HG03565 (cell line): ENCODE measurements around the gene TMPRSS9.

Experiments
- ATAC-seq: cut with Tn5 transposase; IDR thresholded peaks from one replicate; pipeline ENCODE4 v1.9.1; 2021; ENCODE audit warnings: mild to moderate bottlenecking, moderate library complexity; ENCODE audit not compliant: unreplicated experiment

TMPRSS9 gene

DNA sequence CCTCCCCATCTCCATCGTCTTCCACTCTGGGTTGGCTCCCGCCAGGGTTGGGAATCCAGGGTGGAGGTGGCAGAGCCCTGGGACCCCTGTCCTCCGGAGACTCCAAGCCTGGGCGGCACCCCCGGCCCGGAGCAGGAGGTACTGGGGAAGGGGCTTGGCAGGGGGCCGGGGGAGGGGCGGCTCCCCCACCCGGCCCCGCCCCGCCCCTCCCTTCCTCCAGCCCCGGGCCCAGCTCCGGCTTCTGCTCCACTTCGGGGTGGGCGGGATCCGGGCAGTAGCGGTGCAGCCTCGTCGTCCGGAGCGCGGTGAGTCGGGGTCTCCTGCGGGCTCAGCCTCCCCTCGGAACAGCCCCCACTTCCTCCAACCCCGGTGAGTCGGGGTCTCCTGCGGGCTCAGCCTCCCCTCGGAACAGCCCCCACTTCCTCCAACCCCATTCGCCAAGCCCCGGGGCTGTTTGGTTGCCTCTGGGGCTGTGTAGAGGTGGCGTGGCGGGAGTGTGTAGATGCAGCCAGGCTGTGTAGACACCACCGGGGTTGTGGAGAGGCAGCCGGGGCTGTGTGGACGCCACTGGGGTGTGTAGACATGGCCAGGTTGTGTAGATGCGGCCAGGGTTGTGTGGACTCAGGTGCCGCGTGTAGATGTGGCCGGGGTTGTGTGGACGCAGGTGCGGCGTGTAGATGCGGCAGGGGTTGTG is at the start of gene TMPRSS9:
TSS of gene TMPRSS9 (plus strand) at position 274 of the 694 bp plus-strand sequence. CDS start 29,521 bp downstream, outside the sequence.
- no peak for ATAC-seq

GRCh38 chr19:2311093-2311492 is 49.0 kb upstream of the TMPRSS9 start:
- no peak for ATAC-seq

DNA sequence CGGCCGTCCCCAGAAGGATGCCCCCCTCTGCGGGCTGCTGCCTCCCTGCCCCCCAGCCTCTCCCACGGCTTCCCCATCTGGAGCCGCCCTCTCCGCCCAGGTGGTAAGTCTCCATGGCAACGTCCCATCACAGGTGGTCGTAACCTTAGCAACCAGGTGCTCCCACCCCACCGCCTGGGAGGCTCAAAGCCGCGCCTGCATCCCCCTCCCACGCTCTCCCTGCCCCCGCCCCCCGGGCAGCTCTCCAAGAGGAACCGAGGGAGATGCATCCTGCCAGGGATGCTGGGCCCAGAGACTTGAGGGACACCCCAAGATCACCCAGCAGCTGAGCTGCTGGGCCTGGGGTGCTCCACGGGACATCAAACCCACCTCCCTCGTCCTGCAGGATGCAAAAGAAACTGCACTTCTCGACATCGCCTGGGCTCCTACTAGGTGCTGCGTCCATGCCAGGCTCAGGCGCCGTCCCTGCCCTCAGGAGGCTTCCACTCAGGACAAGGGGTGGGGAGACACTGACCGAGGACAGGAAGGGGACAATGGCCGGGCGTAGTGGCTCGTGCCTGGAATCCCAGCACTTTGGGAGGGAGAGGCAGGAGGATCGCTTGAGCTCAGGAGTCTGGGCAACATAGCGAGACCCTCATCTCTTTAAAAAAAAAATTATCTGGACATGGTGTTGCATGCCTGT is 47.1 kb upstream of the TMPRSS9 start:
- ATAC-seq = no peak

GRCh38 chr19:2315121-2315817 is 44.8 kb upstream of the TMPRSS9 start:
- no peak for ATAC-seq

GRCh38 chr19:2315818-2316353 is 44.2 kb upstream of the TMPRSS9 start:
- no peak for ATAC-seq

- no peak for ATAC-seq
These were observed 42.8 kb upstream of the TMPRSS9 start for GRCh38 chr19:2317300-2317699.

- no peak for ATAC-seq
These were observed 42.3 kb upstream of the TMPRSS9 start for GRCh38 chr19:2317756-2318155.

GRCh38 chr19:2318923-2319322 is 41.1 kb upstream of the TMPRSS9 start:
- no peak for ATAC-seq

DNA sequence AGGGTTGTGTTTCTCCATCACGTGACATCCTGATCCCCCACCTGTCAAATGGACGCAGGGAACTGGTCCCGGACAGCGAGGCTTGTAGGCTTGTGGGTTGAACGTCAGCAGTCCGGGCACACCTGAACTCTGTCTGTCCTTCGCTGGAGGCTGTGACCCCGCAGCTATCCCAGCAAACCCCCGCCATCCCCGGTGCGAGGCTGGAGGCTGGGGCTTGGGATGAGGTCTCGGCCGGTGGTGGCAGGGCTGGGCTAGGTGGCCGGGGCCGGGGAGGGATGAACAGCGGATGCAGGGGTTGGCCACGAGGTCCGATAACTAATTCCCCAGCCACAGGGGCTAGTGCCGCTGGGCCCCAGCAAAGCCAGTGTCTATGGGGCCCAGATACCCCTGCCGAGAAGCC is 40.5 kb upstream of the TMPRSS9 start:
- ATAC-seq = no peak

- ATAC-seq = no peak
These were observed 40.0 kb upstream of the TMPRSS9 start for GRCh38 chr19:2320049-2320448.

- no peak for ATAC-seq
These were observed 39.1 kb upstream of the TMPRSS9 start for GRCh38 chr19:2320939-2321338.

DNA sequence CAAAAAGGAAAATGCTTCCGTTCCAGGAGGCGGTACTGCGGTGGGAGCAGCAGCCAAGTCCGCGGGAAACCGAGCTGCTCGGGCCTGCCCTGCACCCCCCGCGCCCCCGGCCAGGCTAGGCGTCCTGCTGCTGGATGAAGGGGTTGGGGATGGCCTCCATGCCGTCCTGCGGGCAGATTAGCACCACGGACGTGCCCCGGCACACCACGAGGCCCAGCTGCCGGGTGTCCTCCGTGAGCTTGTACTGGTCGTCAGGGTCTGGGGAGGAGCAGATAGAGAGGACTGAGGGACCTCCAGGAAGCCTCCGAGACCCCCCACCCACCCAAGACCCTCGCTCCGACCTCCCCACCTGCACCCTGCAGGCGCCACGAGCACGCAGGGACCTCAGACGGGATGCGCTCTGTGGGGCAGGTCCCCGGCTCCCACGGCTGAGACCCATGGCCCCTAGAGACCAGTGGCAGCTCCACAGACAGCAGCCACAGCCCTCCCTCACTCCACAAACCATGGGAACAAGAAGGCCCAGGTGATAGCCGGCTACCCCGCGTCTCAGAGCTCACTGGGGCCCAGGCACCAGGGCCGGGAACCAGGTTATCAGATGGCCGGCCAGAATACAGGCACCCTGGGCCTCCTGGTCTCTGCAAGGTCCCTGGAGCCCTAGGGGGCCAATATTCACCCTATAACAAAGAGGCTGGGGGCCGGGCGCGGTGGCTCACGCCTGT is 38.3 kb upstream of the TMPRSS9 start:
- ATAC-seq = no peak

- no peak for ATAC-seq
These were observed 36.4 kb upstream of the TMPRSS9 start for GRCh38 chr19:2323707-2324106.

DNA sequence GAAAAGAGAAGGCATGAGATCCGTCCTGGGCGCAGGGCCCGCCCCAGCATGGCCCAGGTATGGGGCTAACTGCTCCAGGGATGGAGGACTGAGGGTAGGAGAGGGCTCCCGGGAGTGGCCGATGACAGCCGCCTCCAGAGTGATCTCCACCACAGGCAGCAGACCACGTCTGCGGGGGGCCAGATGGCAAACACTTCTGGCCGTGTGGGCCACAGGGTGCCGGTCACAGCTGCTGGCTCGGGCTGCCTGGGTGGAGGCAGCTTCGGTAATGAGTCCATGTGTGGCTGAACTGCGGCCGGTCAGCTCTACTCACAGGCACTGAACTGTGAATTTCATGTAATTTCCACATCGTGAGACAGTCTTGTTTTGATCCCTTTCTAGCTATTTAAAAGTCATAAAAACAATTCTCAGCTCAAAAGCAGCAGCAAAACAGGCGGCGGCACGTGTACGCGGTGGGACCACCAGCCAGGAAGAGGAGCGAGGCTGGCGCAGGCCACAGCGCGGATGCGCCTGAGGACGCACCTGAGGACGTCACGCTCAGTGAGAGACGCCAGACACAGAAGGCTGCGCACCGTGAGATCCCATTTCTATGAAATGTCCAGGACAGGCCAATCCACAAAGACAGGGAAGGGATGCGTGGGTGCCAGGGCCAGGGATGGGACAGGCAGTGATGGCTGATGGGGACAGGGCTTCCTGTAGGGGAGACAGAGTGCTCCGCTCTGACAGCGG is 35.7 kb upstream of the TMPRSS9 start:
- ATAC-seq = no peak

DNA sequence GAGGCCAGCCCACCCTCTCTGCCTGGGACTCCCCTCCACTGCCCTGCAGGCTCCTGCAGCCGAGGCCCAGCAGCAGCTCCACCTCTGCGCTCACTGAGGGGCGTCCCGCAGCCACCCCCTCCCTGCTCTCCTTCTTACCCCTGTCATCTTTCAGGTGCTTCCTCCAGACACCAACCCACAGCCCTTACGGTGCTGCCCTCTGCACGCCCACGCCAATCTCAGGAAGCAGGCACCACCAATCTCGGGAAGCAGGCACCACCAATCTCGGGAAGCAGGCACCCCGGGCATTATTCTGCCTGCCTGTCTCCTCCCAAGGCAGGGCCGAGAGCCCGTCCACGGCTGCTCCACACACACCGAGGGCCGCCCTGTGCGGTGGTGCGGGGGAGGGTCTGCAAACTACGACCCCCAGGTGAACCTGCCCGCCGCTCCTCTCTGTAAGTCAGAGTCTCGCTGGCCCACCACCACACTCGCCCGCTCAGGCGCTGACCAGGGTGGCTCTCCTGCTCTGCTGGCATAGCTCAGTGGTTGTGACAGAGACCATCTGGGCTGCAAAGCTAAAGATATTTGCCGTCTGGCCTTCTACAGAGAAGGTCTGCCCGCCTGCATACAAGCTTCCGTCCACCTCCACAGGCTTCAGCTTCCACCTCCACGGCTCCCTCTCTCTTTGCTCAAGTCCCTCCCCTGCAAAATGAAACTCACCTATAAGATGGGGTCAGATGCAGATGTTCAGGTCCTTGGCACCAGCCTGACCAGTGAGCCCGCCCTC is 34.6 kb upstream of the TMPRSS9 start:
- ATAC-seq = no peak

GRCh38 chr19:2326699-2327360 is 33.2 kb upstream of the TMPRSS9 start:
- ATAC-seq = no peak

GRCh38 chr19:2327773-2328400 is 32.2 kb upstream of the TMPRSS9 start:
- no peak for ATAC-seq

DNA sequence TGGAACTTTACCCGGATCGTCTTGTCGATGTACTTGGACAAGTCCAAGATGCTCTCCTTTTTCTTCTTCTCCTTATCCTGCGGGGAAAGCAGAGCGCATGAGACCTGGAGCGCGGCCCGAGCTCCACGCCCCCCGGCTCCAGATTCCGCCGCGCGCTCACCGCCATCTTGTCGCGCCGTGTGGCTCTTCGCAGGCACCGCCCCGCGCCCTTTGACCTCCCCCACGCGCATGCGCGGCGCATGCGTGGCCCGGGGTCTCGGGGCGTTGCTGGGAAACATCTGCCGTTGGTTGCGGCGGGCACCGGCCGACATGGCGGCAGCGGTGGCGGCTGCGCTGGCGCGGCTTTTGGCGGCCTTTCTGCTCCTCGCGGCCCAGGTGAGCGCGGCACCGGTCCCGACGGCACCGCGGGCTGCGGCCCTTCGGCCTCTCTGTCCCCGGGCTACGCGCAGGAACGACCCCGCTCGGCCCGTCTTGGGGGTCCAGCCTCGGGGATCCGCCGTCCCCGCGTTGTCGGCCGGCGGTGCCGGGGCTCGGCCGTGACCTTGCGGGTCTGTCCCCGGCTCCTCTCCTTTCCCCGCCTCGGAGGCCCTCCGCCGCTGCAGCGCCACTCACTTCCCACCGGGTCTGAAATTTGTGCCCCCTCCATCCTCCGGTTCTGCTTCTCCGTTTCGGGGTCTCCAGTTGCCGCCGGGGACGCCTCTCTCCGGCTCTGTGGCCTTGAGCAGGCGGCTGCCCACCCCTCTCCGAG is 31.5 kb upstream of the TMPRSS9 start, which contains the start of the genes LSM7 and SPPL2B:
TSS of gene LSM7 (minus strand) at position 186 of the 748 bp plus-strand sequence. CDS start at position 166, 20 bp downstream.
TSS of gene SPPL2B (plus strand) at position 284 of the 748 bp plus-strand sequence. CDS start at position 310, 26 bp downstream.
- ATAC-seq = peak; percentile 64
